ENCODE data around the gene EXOC2.

EXOC2 gene

DNA sequence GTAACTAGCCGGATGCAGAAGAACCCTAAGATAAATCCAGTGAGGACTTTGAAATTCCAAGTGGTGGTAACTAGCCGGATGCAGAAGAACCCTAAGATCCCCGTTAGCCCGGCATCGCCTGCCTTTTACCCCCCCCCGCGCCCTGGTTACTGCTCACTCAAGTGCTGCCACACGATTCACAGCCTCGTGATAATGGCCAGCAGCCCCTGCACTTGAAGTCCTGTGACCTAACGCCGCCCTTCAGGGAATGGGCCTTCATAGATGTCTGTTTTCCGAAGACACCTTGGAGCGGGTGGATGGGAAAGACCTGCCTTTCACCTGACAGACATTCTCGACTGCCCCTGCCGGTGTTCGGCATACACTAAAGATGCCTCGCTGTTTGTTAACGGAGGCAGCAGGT is 163.9 kb downstream of the EXOC2 start:
- no peak for DNase-seq (ENCODE audit: low read depth, low spot score)

DNA sequence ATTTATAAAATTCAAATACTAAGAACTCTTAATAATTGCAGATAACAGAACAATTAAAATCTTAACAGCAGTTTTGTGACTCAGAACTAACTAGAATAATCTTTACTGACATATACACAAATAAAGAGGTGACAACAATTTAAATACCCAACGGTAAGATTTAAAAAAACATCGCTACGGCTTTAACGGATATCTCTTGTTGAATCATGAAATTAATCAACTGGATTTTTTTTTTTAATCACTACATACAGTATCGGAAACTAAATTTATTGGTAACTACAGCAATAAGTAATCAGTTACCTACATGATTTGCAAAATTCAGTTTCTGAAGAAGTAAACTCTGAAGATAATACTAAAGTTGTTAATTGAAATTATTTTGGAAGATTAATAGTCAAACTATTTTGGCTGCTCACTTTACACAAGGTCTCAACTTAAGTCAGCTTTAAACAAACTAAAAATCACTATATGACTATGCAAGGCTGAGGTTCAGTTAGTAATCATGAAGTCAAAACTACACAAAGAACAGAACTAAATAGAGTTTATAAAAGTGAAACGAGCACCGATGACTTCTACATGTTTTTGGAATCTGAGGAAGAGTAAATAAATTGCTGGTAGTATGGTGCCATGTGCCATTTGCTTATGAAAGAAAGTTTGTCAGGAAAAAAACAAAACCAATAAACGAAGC is 164.8 kb downstream of the EXOC2 start:
- DNase-seq (ENCODE audit: low read depth, low spot score), result no peak

DNA sequence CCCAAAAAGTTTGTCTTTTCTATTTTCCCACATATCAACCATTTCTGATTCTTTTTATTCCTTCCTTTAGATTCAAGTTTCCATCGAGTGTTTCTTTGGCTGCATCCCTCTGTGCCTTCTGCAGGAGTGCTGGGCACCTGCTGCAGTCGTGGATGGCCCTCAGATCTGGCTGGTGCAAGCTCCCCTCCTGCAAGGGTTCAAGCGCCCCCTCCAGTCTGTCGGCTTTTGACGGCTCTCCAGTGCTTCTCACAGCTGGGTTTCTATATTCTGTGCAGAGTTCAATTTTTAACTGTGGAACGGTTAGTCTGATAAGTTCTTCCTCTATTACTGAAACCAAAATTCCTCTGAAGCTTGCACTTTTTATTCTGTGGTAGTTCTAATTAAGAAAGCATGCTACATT is 168.1 kb downstream of the EXOC2 start:
- DNase-seq (ENCODE audit: low read depth, low spot score), result no peak

DNA sequence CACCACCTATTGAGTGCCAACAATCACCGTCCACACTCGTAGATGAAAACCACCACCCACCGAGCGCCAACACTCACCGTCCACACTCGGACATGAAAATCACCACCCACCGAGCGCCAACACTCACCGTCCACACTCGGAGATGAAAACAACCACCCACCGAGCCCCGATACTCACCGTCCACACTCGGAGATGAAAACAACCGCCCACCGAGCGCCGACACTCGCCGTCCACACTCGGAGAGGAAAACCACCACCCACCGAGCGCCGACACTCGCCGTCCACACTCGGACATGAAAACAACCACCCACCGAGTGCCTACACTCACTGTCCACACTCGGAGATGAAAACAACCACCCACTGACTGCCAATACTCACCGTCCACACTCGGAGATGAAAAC is 172.1 kb downstream of the EXOC2 start:
- DNase-seq (ENCODE audit: low read depth, low spot score), result no peak

DNA sequence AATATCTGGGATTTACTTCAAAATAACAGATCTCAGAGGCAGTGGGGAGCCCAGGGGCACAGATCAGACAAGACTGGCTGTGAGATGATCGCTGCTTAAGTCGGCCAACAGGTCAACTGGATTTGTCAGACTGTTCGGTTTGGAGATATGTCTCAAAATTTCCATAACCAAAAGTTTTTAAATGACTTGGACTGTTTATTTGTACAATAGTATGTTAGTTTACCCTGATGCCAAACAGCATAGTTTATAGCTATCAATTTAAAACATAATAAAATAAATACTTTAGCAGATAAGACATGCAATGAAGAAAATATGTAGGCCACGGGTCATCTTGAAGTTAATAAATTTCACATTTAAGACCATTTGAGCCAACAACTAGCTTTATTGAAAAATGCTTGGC is 174.7 kb downstream of the EXOC2 start:
- DNase-seq (ENCODE audit: low read depth, low spot score), result no peak

DNA sequence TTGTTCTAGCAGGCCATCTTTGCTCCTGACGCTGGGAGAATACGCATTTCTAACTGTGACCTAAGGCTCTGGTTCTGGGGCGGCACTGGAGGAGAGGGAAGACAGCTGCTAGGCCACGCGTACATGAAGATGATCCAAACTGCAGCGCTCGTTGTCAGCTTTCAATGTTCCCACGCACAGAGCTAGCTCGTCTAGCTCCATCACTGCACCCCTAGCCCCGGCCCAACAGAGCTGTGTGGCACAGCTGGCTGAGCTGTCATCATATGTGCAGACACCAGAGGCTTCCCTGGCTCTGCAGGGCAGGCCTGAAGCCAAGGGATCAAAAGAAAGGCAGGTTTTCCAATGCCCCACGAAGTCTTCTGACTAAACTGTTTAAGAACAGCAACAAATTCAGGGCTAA is 176.7 kb downstream of the EXOC2 start:
- DNase-seq (ENCODE audit: low read depth, low spot score), result no peak

DNA sequence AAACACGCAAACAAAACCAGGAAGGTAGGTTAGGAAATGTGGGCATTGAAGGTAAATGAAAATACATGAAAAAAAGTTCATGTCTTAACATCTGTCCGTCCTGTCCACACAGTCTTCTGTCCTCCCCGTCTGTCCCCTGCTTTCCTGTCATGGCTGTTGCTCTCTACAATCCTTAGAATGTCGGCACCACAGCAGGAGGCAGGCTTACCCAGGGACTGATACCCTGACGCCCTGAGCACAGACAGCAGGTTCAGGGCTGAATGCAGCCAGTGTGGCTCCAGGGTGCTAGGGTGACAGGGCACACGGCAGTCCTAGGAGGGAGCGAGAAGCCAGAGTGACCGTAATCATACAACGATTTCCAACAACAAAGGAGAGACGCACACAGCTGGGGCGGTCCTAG is 177.7 kb downstream of the EXOC2 start:
- no peak for DNase-seq (ENCODE audit: low read depth, low spot score)

DNA sequence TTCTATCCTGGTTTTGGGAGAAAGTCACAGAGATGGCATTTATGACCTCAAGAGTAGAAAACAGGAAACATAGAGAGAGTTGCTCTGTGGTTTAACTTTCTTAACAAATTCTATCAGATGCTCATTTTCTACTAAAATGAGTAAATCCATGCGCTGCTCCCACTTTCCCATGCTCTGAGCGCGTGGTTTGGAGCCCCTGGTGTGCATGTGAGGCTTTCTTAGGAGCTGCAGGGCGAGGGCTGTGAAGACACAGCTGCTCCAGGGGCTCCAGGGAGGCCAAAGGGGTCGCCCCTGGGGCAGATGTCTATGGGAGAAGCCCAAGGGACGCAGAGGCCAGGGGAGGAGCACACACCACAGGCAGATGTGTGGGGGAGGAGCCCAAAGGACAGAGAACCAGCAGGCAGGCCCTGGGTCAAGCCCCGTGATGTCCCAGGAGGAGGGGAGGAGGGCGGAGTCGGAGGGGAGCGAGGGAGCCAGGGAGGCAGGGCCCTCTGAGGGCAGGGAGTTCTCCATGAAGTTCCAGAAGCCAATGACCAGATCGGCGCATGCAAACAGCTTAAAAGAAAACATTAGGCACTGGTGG is 178.5 kb downstream of the EXOC2 start:
- DNase-seq (ENCODE audit: low read depth, low spot score), result no peak

DNA sequence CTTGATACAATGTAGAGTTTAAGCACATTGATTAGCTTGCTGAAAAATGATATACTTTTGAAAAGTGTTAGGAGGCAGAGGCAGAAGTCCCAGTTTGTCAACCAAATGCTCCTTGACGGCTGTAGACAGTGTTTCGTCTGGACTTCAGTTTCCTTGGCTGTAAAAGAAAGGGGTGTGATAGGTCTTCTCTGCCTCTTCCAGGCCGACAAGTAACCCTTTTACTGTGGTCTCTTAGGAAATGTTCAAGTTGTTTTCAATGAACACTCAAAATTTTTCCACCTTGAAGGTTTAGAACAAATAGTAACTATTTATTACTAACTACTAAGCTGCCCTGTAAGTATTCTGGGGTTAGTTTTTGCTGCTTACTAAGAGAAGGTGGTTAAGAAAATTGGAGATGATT is 179.0 kb downstream of the EXOC2 start:
- no peak for DNase-seq (ENCODE audit: low read depth, low spot score)

DNA sequence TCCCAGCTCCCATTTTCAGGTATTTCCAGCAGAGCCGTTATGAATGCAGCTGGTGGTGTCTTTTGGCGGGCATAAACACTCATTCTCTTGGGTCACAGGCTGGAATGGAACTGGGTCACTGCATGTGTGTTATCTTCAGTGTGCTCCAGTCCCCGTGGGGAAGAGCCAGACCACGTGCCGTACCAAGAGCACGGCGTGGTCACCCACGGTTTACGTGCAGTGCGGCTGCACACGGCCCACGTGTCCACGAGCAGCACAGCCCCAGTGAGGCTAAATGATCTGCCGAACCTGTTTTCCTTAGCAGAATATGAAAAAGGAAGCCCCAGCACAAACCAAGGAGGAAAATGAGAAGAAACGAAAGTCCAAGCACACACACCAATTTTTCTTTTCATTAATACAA is 179.9 kb downstream of the EXOC2 start:
- no peak for DNase-seq (ENCODE audit: low read depth, low spot score)

DNA sequence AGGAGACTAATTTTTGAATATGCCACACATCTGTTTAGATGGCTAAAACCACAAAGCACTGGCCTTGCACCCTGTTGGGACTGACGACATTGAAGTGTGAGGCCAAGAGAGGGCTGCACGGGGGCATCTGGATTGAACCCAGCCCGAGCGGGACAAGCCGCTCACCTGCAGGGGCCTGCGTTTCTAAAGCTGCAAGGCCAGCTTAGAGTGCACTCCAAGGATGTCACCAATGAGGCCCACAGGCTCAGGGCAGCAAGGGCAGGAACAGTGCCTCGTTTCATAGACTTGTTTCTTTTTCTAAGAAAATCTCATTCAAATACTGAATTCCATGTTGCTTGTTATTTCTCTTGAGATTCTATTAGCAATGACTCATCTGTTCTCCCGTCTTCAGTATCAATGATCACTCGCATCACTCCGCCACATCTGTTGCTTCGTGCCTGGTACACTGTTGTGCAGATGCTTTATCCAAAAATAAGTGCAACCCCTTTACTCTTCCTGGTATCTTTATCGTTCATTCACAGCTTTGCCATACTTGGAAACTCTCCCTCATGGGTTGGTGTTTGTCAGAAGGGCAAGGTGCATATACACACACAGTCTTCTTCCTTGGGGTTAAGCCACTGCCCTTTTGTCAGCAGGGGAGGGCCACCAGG is 181.3 kb downstream of the EXOC2 start:
- DNase-seq (ENCODE audit: low read depth, low spot score), result no peak

DNA sequence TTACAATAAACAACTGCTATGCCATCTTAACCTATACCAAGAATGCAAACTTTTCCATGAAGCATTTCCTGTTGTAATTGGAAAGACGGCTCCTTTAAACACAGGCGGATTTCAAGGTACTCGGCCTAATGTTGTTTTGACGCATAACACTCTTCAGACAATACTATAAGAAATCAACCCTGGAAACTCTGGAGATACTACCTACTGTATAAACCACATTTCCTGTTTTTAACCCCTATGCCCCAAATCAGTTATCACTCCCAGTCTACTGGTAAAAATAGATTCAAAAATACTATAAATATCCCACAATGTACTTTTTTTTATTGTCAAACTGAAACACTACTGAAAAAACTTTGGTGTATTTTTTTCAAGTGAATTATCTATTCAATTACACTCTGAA is 183.3 kb downstream of the EXOC2 start:
- DNase-seq (ENCODE audit: low read depth, low spot score), result no peak

DNA sequence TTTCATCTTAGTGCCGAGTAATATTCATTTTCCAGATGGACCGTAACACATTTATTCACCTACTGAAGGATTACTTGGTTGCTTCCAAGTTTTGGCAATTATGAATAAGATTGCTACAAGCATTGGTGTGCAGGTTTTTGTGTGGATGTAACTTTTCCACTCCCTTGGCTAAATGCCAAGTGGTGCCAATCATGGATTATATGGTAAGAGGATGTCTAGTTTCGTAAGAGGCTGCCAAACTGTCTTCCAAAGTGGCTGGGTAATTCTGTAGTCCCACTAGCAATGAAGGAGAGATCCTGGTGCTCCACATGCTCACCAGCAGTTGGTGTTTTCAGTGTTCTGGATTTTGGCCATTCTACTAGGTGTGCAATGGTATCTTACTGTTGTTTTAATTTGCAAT is 184.3 kb downstream of the EXOC2 start:
- DNase-seq (ENCODE audit: low read depth, low spot score), result no peak

DNA sequence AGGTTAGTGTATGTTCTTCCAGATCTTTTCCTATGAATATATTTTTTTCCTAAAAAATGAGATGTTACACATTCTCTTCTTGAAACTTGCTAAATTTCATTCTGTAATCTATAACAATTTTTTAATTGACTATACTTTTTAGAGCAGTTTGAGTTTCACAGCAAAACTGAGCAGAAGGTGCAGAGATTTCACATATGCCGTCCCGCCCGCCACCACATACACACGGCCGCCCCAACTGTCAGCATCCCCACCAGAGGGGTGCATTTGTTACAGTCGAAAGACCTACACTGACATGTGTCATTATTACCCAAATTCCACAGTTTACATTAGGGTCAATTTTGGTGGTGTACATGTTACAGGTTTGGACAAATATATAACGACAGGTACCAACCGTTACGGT is 184.9 kb downstream of the EXOC2 start:
- DNase-seq (ENCODE audit: low read depth, low spot score), result no peak

DNA sequence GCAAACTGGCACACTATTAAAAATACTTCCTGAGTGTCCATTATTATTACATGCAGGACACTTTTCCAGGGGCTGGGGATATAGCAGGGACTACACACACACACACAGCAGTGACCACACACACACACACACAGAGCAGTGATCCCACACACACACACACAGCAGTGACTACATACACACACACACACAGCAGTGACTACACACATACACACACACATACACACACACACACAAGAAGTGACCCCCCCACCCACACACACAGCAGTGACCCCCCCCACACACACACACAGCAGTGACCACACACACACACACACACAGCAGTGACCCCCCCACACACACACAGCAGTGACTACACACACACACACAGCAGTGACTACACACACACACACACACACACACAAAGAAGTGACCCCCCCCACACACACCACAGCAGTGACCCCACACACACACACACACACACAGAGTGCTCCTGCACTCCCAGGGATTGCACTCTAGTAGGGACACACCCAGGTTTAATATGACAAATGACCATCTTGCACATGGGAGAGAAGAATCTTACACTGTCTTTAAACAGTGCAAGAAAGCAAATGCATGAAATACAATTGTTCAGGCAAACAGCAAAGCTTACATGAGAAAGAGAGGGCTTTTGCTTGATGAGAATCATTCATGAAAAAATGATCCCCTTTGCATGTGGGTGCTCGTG is 185.9 kb downstream of the EXOC2 start:
- DNase-seq (ENCODE audit: low read depth, low spot score), result no peak

DNA sequence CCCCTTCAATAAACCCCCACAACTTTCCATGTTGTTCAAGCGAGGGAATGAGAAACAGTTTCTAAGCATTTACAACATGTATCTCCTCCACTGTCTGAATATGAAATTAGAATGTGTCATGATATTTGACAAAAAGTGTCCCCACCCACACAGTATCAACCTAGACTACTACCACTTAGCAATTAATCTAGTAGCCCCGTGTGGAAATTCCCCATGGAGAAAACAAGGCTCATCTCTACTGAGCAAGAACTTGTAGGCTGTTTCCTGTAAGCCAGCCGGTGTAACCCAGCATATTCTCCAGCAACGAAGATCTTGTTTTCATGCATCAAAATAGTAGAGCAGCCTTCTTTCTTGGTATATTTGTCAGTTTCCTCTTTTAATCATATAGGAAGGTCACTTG is 186.4 kb downstream of the EXOC2 start:
- peak; percentile 52 for DNase-seq (ENCODE audit: low read depth, low spot score)

DNA sequence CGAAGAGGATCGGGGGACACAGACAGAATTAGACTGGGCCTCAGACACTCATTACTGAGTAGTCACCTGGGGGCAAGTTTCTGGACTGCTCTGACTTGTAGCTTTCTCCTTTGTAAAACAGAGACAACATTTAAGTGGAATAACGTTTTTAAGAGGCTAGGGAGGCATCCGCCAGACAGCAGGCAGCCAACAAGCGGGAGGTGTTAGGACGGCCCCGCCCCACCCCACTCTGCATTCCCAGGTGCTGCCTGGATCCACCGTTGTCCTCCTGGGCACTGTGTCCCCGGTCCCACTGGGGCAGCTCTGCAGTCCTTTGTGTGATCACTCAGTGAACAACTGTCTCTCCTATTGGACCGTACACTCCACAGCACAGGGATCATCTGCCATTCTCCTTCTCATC is 187.6 kb downstream of the EXOC2 start:
- no peak for DNase-seq (ENCODE audit: low read depth, low spot score)

DNA sequence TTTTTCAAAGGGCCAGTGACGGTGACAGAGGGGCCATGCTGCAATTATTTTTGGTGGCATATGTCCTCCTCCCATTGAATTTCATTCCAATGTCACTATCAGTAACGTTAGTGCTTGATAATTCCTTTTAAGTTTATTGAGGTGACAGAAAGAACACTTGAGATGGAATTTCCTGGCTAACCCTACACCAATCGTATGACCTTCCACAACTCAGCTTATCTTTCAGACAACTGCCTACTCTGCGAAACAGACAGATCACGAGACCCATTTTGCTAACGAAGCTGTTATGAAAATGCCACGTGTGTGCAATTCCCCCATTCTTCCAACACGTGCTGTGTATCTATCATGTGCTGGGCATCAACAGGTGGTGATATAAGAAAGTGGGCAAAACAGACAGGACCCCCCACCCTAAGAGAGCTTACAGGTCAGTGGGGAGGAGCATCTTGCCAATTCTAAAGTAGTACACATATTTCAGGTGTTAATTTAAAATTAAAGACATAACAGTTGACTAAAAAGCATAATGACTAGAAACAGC is 188.4 kb downstream of the EXOC2 start:
- DNase-seq (ENCODE audit: low read depth, low spot score), result no peak

DNA sequence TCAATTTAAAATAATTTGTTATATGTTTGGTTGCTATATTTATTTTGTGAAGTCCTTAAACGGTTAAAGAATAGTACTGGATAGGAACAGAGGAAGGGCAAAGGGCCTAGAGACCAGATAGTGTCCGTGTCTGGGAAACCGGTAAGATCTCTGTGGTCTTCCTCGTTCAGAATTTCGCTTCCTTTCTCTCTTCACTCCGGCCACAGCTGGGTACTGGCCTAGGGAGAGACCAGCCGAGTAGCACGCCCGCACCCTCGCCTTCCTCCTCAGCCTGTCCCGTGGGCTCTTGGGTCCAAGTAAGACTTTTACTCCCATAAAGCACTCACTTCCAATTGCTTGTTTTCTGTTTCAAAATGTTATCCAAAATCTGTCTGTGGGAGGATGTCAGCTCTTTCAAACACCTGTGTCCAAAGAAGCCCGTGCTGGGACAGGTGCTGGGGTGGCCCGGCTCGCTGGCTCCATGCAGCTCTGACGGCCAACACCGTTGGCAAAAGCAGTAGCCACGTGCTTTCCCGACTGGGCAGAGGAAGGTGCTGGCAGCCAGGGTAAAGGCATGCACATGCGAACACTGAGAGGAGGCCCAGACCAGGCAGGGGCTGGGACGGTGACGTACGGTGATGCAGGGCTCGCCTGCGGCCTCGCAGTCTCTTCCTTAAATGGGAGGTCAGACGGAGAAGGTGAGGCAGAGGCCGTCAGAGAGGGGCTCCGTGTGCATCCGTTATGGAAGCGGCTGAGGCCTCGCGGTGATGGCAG is 189.2 kb downstream of the EXOC2 start:
- no peak for DNase-seq (ENCODE audit: low read depth, low spot score)

DNA sequence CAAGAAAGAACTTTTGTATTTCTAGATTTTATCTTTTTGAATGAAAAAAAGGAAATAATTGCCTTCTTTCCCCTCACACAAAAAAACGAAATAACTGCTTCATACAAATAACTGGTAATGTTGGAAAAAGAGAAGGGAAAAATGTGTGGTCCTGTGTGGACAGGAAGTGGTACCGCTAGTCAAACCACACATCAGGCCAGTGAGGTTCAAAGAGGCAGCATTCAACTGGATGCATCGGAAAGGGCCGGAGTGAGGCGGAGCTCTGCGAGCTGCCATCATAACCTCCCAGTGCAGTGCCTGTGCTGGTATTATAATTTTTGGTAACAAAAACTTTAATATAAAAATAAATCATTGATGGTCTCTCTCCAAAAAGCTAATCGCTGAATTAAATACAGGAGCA is 190.2 kb downstream of the EXOC2 start:
- no peak for DNase-seq (ENCODE audit: low read depth, low spot score)

DNA sequence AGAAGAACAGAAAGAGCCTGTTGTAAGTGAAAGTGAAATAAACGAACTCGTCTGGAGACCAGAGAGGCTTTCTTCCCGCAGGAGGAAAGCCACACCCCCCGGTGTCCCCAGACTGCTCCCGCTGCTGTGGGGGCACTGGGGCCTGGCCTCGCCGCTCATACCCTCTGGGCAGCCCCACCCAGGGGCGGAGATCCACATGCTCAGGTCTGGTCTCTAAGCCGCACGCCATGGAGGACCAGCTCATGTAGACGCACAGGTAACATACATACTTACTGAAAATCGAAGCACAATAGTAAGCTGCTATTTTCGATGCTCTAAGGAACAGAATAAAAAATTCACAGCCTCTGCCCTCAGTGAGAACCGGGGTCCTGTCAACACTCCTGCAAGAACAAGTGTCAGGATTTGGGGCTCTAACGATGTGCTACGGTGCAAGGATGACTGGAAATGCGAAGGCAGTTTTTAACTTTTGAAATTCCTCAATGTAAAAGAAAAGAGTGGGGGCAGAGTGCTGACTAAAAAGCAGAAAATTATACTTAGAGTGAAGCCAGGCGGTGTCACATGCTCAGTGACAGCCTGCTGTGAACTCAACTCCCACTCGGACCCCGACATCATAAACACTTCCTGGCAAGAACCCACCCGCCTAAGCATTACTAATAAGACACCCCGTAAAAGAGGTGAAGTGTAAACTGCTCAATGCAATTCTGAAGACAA is 190.9 kb downstream of the EXOC2 start:
- DNase-seq (ENCODE audit: low read depth, low spot score), result peak; percentile 35
